Measurements from ENCODE around the gene LACTBL1.
A peak's percentile ranks its signal among the peaks of the same experiment; 100 is the strongest.
"Not testable (repeated sequence)": the region's sequence is repeated elsewhere in the genome, so short reads cannot be mapped to it uniquely, and the experiment has no call there.

The LACTBL1 gene

GRCh38 chr1:22997528-22997927, 24.9 kb upstream of the LACTBL1 start:
- not testable (repeated sequence) for H3K4me3 Mint-ChIP-seq, H3K27me3 Mint-ChIP-seq

GRCh38 chr1:22995774-22996173, 23.1 kb upstream of the LACTBL1 start:
- Mint-ChIP-seq H3K27me3 (no peaks in the 10 kb centered on the region), H3K4me1 (no peaks in the 10 kb centered on the region), H3K4me3 (no peak overlapping the region), H3K27ac (no peak overlapping the region), H3K9me3 (peaks cover 0 to 4% of the 10 kb centered on the region in 2 donors)
- ATAC-seq: no peak
- DNase-seq: no peak

More at GRCh38 chr1:22997528-22997927, 24.9 kb upstream of the LACTBL1 start:
- H3K27ac Mint-ChIP-seq, DNase-seq, ATAC-seq, H3K4me1 Mint-ChIP-seq, H3K9me3 Mint-ChIP-seq: not testable (repeated sequence)

GRCh38 chr1:22993220-22993795, 20.6 kb upstream of the LACTBL1 start:
- not testable (repeated sequence) for H3K9me3 Mint-ChIP-seq, H3K27ac Mint-ChIP-seq, H3K4me3 Mint-ChIP-seq, H3K4me1 Mint-ChIP-seq, DNase-seq, ATAC-seq
- H3K27me3 Mint-ChIP-seq: peaks cover 15% of the 10 kb centered on the region

GRCh38 chr1:22992384-22992783, 19.7 kb upstream of the LACTBL1 start:
- DNase-seq, H3K4me3 Mint-ChIP-seq, H3K4me1 Mint-ChIP-seq, H3K9me3 Mint-ChIP-seq, ATAC-seq, H3K27ac Mint-ChIP-seq: not testable (repeated sequence)
- peaks cover 15% of the 10 kb centered on the region for H3K27me3 Mint-ChIP-seq

GRCh38 chr1:22983944-22984343, 11.3 kb upstream of the LACTBL1 start:
- no peak overlapping the region for H3K27ac Mint-ChIP-seq
- DNase-seq (no peak), ATAC-seq (no peak)
- no peak overlapping the region for H3K4me3 Mint-ChIP-seq
- H3K4me1 Mint-ChIP-seq: no peaks in the 10 kb centered on the region
- H3K27me3 Mint-ChIP-seq: peaks cover 3% of the 10 kb centered on the region
- no peaks in the 10 kb centered on the region for H3K9me3 Mint-ChIP-seq

- not testable (repeated sequence) for H3K4me1 Mint-ChIP-seq, H3K27ac Mint-ChIP-seq, H3K4me3 Mint-ChIP-seq, ATAC-seq, DNase-seq, H3K9me3 Mint-ChIP-seq
- peaks cover 20% of the 10 kb centered on the region for H3K27me3 Mint-ChIP-seq
These were observed 7.8 kb upstream of the LACTBL1 start for GRCh38 chr1:22980471-22980790.

- DNase-seq (no peak), ATAC-seq (no peak)
- no peak overlapping the region for H3K27ac Mint-ChIP-seq
- no peak overlapping the region for H3K4me3 Mint-ChIP-seq
- H3K4me1 Mint-ChIP-seq: peaks cover 6% of the 10 kb centered on the region
- H3K27me3 Mint-ChIP-seq: peaks cover 29% of the 10 kb centered on the region
- H3K9me3 Mint-ChIP-seq: no peaks in the 10 kb centered on the region
These were observed 5.6 kb upstream of the LACTBL1 start for GRCh38 chr1:22978299-22978698.

GRCh38 chr1:22976461-22977243, 4.0 kb upstream of the LACTBL1 start:
- Mint-ChIP-seq H3K27me3 (peaks cover 43% of the 10 kb centered on the region), H3K9me3 (no peaks in the 10 kb centered on the region), H3K4me3 (no peak overlapping the region), H3K4me1 (peaks cover 6% of the 10 kb centered on the region), H3K27ac (peak overlapping the region; percentile 12 to 79)
- ATAC-seq: peak; percentile 99
- DNase-seq: peak; percentile 60 to 71

GRCh38 chr1:22976127-22976460, 3.4 kb upstream of the LACTBL1 start:
- H3K27me3 Mint-ChIP-seq: peaks cover 48% of the 10 kb centered on the region
- peak overlapping the region in 1 of 2 donors; percentile 12 for H3K27ac Mint-ChIP-seq
- DNase-seq (no peak), ATAC-seq (no peak)
- no peak overlapping the region for H3K4me3 Mint-ChIP-seq
- H3K9me3 Mint-ChIP-seq: no peaks in the 10 kb centered on the region
- H3K4me1 Mint-ChIP-seq: peaks cover 6% of the 10 kb centered on the region

GRCh38 chr1:22975694-22976093, 3.0 kb upstream of the LACTBL1 start:
- Mint-ChIP-seq H3K27ac (no peak overlapping the region), H3K9me3 (no peaks in the 10 kb centered on the region), H3K4me3 (no peak overlapping the region), H3K27me3 (peaks cover 51% of the 10 kb centered on the region), H3K4me1 (peaks cover 6% of the 10 kb centered on the region)
- DNase-seq (no peak), ATAC-seq (no peak)

- no peak overlapping the region for H3K4me3 Mint-ChIP-seq
- H3K4me1 Mint-ChIP-seq: peaks cover 6% of the 10 kb centered on the region
- ATAC-seq (no peak), DNase-seq (no peak)
- H3K9me3 Mint-ChIP-seq: peaks cover under 1 to 2% of the 10 kb centered on the region in 2 donors
- H3K27ac Mint-ChIP-seq: no peak overlapping the region
- H3K27me3 Mint-ChIP-seq: peaks cover 74% of the 10 kb centered on the region
These were observed 858 bp downstream of the LACTBL1 start for GRCh38 chr1:22971611-22972405.

GRCh38 chr1:22971161-22971560, 1.5 kb downstream of the LACTBL1 start:
- no peak for ATAC-seq
- Mint-ChIP-seq H3K27ac (no peak overlapping the region), H3K9me3 (peaks cover 7 to 8% of the 10 kb centered on the region in 2 donors), H3K27me3 (peaks cover 75% of the 10 kb centered on the region), H3K4me1 (peaks cover 2% of the 10 kb centered on the region), H3K4me3 (no peak overlapping the region)
- no peak for DNase-seq

- Mint-ChIP-seq H3K27me3 (peaks cover 66% of the 10 kb centered on the region), H3K4me1 (no peaks in the 10 kb centered on the region)
These were observed 2.6 kb downstream of the LACTBL1 start for GRCh38 chr1:22970096-22970495.

GRCh38 chr1:22969304-22969709, 3.4 kb downstream of the LACTBL1 start:
- DNase-seq: no peak
- H3K4me3 Mint-ChIP-seq: no peak overlapping the region
- peaks cover 60% of the 10 kb centered on the region for H3K27me3 Mint-ChIP-seq

More at GRCh38 chr1:22970096-22970495, 2.6 kb downstream of the LACTBL1 start:
- Mint-ChIP-seq H3K4me3 (no peak overlapping the region), H3K9me3 (peaks cover 8 to 11% of the 10 kb centered on the region in 2 donors), H3K27ac (no peak overlapping the region)
- ATAC-seq: no peak
- no peak for DNase-seq

GRCh38 chr1:22967833-22968232, 4.8 kb downstream of the LACTBL1 start:
- H3K4me3 Mint-ChIP-seq: no peak overlapping the region
- H3K27ac Mint-ChIP-seq: no peak overlapping the region
- H3K4me1 Mint-ChIP-seq: no peaks in the 10 kb centered on the region
- H3K27me3 Mint-ChIP-seq: peaks cover 58% of the 10 kb centered on the region
- peaks cover 8 to 11% of the 10 kb centered on the region in 2 donors for H3K9me3 Mint-ChIP-seq
- DNase-seq: no peak
- no peak for ATAC-seq

More at GRCh38 chr1:22969304-22969709, 3.4 kb downstream of the LACTBL1 start:
- Mint-ChIP-seq H3K9me3 (peaks cover 8 to 11% of the 10 kb centered on the region in 2 donors), H3K4me1 (no peaks in the 10 kb centered on the region), H3K27ac (no peak overlapping the region)
- no peak for ATAC-seq

GRCh38 chr1:22966309-22966708, 6.4 kb downstream of the LACTBL1 start:
- Mint-ChIP-seq H3K4me1 (no peaks in the 10 kb centered on the region), H3K27ac (no peak overlapping the region), H3K27me3 (peaks cover 43% of the 10 kb centered on the region)

More at GRCh38 chr1:22966309-22966708, 6.4 kb downstream of the LACTBL1 start:
- DNase-seq: no peak
- Mint-ChIP-seq H3K4me3 (no peak overlapping the region), H3K9me3 (peaks cover 8 to 11% of the 10 kb centered on the region in 2 donors)
- no peak for ATAC-seq

Data from stimulated activated naive CD8-positive, alpha-beta T cell treated with anti-CD3 and anti-CD28 coated beads, Interleukin-15, amount 100 ng/mL, for 72 hours (primary cell).